Astrocyte (in vitro differentiated cells and primary cell): ENCODE measurements around the gene AKAP1. TPM values are rescaled to one million over a fixed set of nuclear protein-coding genes. Genes with fewer than 3 reads are reported as not detected.

Experiments
- DNase-seq: peaks from one replicate; pipeline ENCODE4 v3.0.0-alpha.2; 2010; ENCODE audit warnings: low read depth
- FAIRE-seq: peaks from 2 replicates; lab custom pipeline; 2011; peaks lifted over from hg19 to GRCh38; lab: Jason Lieb, UNC
- H2AFZ ChIP-seq: 2 replicates; pipeline ENCODE4 v1.6.0; 2012; ENCODE audit warnings: low read depth, low read length, inconsistent platforms
- H3K27ac ChIP-seq: 2 replicates; pipeline ENCODE4 v1.5.1; 2011; ENCODE audit warnings: low read depth, low read length, inconsistent platforms
- H3K27me3 ChIP-seq: 2 replicates; pipeline ENCODE4 v1.6.0; 2011; ENCODE audit warnings: low read length, inconsistent platforms; ENCODE audit not compliant: insufficient read depth
- H3K36me3 ChIP-seq: 2 replicates; pipeline ENCODE4 v1.5.1; 2011; ENCODE audit warnings: low read length, inconsistent platforms; ENCODE audit not compliant: insufficient read depth
- H3K4me1 ChIP-seq: 2 replicates; pipeline ENCODE4 v1.5.1; 2011; ENCODE audit warnings: low read length, inconsistent platforms; ENCODE audit not compliant: insufficient read depth
- H3K4me2 ChIP-seq: 2 replicates; pipeline ENCODE4 v1.6.0; 2012; ENCODE audit warnings: low read length, inconsistent platforms
- H3K4me3 ChIP-seq: 2 replicates; pipeline ENCODE4 v1.5.1; 2011; ENCODE audit warnings: low read depth, mild to moderate bottlenecking, low read length, inconsistent platforms; ENCODE audit not compliant: insufficient read depth
- H3K79me2 ChIP-seq: 2 replicates; pipeline ENCODE4 v1.6.0; 2012; ENCODE audit warnings: mild to moderate bottlenecking, low read length, inconsistent platforms; ENCODE audit not compliant: insufficient read depth
- H3K9ac ChIP-seq: 2 replicates; pipeline ENCODE4 v1.6.0; 2012; ENCODE audit warnings: mild to moderate bottlenecking, low read length, inconsistent platforms
- H3K9me3 ChIP-seq: 2 replicates; pipeline ENCODE4 v1.5.1; 2012; ENCODE audit warnings: low read depth, mild to moderate bottlenecking, low read length, inconsistent platforms; ENCODE audit not compliant: insufficient read depth
- H4K20me1 ChIP-seq: 2 replicates; pipeline ENCODE4 v1.6.0; 2012; ENCODE audit warnings: low read length, inconsistent platforms; ENCODE audit not compliant: insufficient read depth
- H3K27ac Mint-ChIP-seq: one replicate; pipeline ENCODE4 v1.8.0; 2021; ENCODE audit warnings: mild to moderate bottlenecking, mixed read lengths; ENCODE audit not compliant: unreplicated experiment
- H3K27me3 Mint-ChIP-seq: one replicate; pipeline ENCODE4 v1.8.0; 2021; ENCODE audit warnings: low read depth, mixed read lengths; ENCODE audit not compliant: unreplicated experiment
- H3K36me3 Mint-ChIP-seq: one replicate; pipeline ENCODE4 v1.8.0; 2021; ENCODE audit warnings: low read depth, mixed read lengths; ENCODE audit not compliant: unreplicated experiment
- H3K4me1 Mint-ChIP-seq: one replicate; pipeline ENCODE4 v1.8.0; 2021; ENCODE audit warnings: low read depth, mixed read lengths; ENCODE audit not compliant: unreplicated experiment
- H3K4me3 Mint-ChIP-seq: one replicate; pipeline ENCODE4 v1.8.0; 2021; ENCODE audit warnings: mild to moderate bottlenecking, moderate library complexity, mixed read lengths; ENCODE audit not compliant: unreplicated experiment
- H3K9me3 Mint-ChIP-seq: one replicate; pipeline ENCODE4 v1.8.0; 2021; ENCODE audit warnings: mild to moderate bottlenecking, mixed read lengths; ENCODE audit not compliant: unreplicated experiment
- EZH2 ChIP-seq: IDR thresholded peaks from 2 replicates; pipeline ENCODE4 v1.6.1; 2012; ENCODE audit warnings: mild to moderate bottlenecking, low read length, inconsistent platforms; ENCODE audit not compliant: insufficient read depth
- total RNA-seq: library from RNA; stranded (reverse); gene quantifications from 2 replicates; pipeline ENCODE4 v1.2.1, GENCODE V29; 2021
- TF ChIP-seq, protein P1 (sequence below): IDR thresholded peaks from 2 replicates; pipeline ENCODE4 v1.5.1; 2011; ENCODE audit warnings: low read depth, mild to moderate bottlenecking, inconsistent platforms, low read length, moderate library complexity; ENCODE audit not compliant: insufficient read depth

AKAP1 gene
- total RNA-seq, 1 donor from 2014 or later = 12.5 TPM

DNA sequence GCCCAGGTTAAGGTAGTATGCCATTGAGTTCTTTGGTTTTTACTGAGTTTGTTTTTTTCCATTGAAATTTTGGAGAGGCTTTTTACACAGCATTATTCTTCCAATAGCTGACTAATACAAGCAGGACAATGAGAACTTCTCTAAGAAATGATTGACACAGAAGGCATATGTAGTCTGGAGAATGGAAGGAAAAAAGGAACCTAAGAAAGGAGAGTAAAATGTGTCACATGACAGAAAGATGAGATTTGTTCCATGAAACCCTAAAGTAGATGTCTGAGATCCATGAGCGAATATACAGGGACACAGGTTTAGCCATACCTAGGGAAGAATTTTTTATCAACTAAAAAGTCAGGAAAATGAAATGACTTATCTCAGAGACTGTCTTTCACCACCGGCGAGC lies 80.7 kb downstream of the AKAP1 start:
- Histone ChIP-seq H3K9ac (no peak overlapping the region), H3K27me3 (no peaks in the 10 kb centered on the region), H3K27ac (no peak overlapping the region), H3K4me2 (no peak overlapping the region), H3K79me2 (no peaks in the 10 kb centered on the region), H2AFZ (no peak overlapping the region), H3K36me3 (no peaks in the 10 kb centered on the region), H3K9me3 (no peaks in the 10 kb centered on the region), H4K20me1 (no peaks in the 10 kb centered on the region), H3K4me3 (no peak overlapping the region), H3K4me1 (no peaks in the 10 kb centered on the region)
- DNase-seq (no peak), FAIRE-seq (no peak)
- Mint-ChIP-seq H3K36me3 (peaks cover 2% of the 10 kb centered on the region), H3K9me3 (peaks cover 5% of the 10 kb centered on the region), H3K27ac (no peak overlapping the region), H3K4me3 (no peak overlapping the region), H3K4me1 (no peaks in the 10 kb centered on the region), H3K27me3 (peaks cover 3% of the 10 kb centered on the region)
- TF ChIP-seq EZH2 = no peak
- TF ChIP-seq, protein P1, sequence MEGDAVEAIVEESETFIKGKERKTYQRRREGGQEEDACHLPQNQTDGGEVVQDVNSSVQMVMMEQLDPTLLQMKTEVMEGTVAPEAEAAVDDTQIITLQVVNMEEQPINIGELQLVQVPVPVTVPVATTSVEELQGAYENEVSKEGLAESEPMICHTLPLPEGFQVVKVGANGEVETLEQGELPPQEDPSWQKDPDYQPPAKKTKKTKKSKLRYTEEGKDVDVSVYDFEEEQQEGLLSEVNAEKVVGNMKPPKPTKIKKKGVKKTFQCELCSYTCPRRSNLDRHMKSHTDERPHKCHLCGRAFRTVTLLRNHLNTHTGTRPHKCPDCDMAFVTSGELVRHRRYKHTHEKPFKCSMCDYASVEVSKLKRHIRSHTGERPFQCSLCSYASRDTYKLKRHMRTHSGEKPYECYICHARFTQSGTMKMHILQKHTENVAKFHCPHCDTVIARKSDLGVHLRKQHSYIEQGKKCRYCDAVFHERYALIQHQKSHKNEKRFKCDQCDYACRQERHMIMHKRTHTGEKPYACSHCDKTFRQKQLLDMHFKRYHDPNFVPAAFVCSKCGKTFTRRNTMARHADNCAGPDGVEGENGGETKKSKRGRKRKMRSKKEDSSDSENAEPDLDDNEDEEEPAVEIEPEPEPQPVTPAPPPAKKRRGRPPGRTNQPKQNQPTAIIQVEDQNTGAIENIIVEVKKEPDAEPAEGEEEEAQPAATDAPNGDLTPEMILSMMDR = no peak

DNA sequence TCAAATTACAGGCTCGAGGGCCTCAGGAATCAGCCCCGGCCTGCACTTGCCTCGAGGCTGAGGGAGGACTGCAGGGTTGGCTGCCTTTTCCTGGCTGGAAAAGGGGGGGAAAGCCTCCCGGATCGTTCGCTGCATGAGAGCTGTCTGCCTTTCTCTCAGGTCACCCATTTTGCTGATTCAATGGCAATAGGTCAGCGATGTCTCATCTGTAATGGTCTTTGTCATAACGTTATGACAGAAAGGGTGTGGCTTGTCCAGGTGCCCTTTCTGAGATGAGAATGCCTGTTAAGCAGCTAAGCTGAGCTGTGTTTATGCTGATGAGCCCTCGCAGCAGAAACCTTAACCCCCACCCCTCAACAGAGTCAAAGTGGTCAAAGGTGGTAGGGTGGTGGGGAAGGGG lies 81.8 kb downstream of the AKAP1 start:
- DNase-seq = no peak
- H3K36me3 Mint-ChIP-seq = peaks cover 2% of the 10 kb centered on the region

DNA sequence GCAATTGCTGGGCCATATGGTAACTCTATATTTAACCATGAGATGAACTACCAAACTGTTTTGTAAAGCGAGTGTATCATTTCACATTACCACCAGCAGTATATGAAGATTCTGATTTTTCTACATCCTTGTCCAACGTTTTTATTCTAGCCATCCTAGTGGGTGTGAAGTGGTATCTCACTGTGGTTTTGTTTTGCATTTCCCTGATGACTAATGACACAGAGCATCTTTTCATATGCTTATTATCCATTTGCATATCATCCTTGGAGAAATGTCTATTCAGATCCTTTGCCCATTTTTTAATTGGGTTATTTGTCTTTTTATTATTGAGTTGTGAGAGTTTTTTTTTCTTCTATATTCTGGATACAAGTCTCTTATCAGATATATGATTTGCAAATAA lies 83.6 kb downstream of the AKAP1 start:
- no peak overlapping the region for H3K9ac ChIP-seq
- no peaks in the 10 kb centered on the region for H3K79me2 ChIP-seq
- H3K4me2 ChIP-seq = no peak overlapping the region
- peaks cover 6% of the 10 kb centered on the region for H3K27me3 Mint-ChIP-seq
- H3K36me3 Mint-ChIP-seq = peaks cover 2% of the 10 kb centered on the region
- H3K4me3 Mint-ChIP-seq = no peak overlapping the region
- DNase-seq = no peak
- H3K36me3 ChIP-seq = no peaks in the 10 kb centered on the region
- H3K27ac Mint-ChIP-seq = no peak overlapping the region
- peaks cover 5% of the 10 kb centered on the region for H3K27me3 ChIP-seq
- H3K9me3 ChIP-seq = no peaks in the 10 kb centered on the region
- no peaks in the 10 kb centered on the region for H4K20me1 ChIP-seq
- peaks cover 5% of the 10 kb centered on the region for H3K9me3 Mint-ChIP-seq
- no peak for TF ChIP-seq EZH2
- TF ChIP-seq, protein P1 = no peak
- FAIRE-seq = no peak
- H3K4me1 Mint-ChIP-seq = no peaks in the 10 kb centered on the region
- no peak overlapping the region for H3K27ac ChIP-seq
- no peak overlapping the region for H2AFZ ChIP-seq
- no peaks in the 10 kb centered on the region for H3K4me1 ChIP-seq
- no peak overlapping the region for H3K4me3 ChIP-seq

More for the DNA sequence above, 81.8 kb downstream of the AKAP1 start:
- Histone ChIP-seq H3K9ac (no peak overlapping the region), H3K4me3 (no peak overlapping the region), H3K4me1 (no peaks in the 10 kb centered on the region), H3K9me3 (no peaks in the 10 kb centered on the region), H2AFZ (no peak overlapping the region), H3K4me2 (no peak overlapping the region), H3K27me3 (peaks cover 2% of the 10 kb centered on the region), H3K36me3 (no peaks in the 10 kb centered on the region), H3K79me2 (no peaks in the 10 kb centered on the region), H3K27ac (no peak overlapping the region), H4K20me1 (no peaks in the 10 kb centered on the region)
- H3K9me3 Mint-ChIP-seq = peaks cover 5% of the 10 kb centered on the region
- H3K27me3 Mint-ChIP-seq = peaks cover 9% of the 10 kb centered on the region
- H3K4me3 Mint-ChIP-seq = no peak overlapping the region
- H3K4me1 Mint-ChIP-seq = no peaks in the 10 kb centered on the region
- TF ChIP-seq EZH2 = no peak
- TF ChIP-seq, protein P1 = no peak
- no peak for FAIRE-seq
- no peak overlapping the region for H3K27ac Mint-ChIP-seq
